ENCODE data around the gene RNLS.

DNA sequence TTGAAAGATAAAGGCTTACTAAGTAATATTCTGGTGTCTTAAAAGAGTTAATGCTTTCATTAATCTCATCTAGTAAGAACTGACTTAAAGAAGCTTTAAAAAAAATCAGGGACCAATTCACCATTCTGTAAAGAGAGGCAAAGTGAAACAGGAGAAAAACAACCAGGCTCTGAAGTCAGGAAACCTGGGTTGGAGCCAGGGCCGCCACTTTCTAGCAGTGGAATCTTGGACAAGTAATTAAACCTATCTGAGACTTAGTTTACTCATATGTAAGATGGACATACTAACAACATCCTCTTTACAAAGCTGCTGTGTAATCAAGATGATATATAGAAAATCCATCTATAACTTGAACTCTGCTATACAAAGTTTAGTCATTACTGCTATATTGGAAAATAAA is 154.1 kb downstream of the RNLS start:
- TF ChIP-seq, protein P1, sequence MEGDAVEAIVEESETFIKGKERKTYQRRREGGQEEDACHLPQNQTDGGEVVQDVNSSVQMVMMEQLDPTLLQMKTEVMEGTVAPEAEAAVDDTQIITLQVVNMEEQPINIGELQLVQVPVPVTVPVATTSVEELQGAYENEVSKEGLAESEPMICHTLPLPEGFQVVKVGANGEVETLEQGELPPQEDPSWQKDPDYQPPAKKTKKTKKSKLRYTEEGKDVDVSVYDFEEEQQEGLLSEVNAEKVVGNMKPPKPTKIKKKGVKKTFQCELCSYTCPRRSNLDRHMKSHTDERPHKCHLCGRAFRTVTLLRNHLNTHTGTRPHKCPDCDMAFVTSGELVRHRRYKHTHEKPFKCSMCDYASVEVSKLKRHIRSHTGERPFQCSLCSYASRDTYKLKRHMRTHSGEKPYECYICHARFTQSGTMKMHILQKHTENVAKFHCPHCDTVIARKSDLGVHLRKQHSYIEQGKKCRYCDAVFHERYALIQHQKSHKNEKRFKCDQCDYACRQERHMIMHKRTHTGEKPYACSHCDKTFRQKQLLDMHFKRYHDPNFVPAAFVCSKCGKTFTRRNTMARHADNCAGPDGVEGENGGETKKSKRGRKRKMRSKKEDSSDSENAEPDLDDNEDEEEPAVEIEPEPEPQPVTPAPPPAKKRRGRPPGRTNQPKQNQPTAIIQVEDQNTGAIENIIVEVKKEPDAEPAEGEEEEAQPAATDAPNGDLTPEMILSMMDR (IDR thresholded peaks at IDR 0.05), result no peak
- TF ChIP-seq, protein P2, sequence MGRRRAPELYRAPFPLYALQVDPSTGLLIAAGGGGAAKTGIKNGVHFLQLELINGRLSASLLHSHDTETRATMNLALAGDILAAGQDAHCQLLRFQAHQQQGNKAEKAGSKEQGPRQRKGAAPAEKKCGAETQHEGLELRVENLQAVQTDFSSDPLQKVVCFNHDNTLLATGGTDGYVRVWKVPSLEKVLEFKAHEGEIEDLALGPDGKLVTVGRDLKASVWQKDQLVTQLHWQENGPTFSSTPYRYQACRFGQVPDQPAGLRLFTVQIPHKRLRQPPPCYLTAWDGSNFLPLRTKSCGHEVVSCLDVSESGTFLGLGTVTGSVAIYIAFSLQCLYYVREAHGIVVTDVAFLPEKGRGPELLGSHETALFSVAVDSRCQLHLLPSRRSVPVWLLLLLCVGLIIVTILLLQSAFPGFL (CRISPR knock-in tag; IDR thresholded peaks at IDR 0.05; ENCODE audit: borderline replicate concordance), result no peak
- TF ChIP-seq, protein P3, sequence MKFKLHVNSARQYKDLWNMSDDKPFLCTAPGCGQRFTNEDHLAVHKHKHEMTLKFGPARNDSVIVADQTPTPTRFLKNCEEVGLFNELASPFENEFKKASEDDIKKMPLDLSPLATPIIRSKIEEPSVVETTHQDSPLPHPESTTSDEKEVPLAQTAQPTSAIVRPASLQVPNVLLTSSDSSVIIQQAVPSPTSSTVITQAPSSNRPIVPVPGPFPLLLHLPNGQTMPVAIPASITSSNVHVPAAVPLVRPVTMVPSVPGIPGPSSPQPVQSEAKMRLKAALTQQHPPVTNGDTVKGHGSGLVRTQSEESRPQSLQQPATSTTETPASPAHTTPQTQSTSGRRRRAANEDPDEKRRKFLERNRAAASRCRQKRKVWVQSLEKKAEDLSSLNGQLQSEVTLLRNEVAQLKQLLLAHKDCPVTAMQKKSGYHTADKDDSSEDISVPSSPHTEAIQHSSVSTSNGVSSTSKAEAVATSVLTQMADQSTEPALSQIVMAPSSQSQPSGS (CRISPR knock-in tag; IDR thresholded peaks at IDR 0.05; ENCODE audit: borderline replicate concordance, low read depth), result no peak

Measured in WTC11 (cell line).